Measurements from ENCODE around the gene HCN2. TPM values are rescaled to one million over a fixed set of nuclear protein-coding genes. Genes with fewer than 3 reads are reported as not detected.

Gene HCN2
- total and polyA plus RNA-seq, 10 of the 15 experiments (the other 5 are each of a cell fraction or from before 2014, with no cell fraction given), result 0.01 to 0.54 (median 0.08) TPM; not detected in 4

GRCh38 chr19:547117-547516 is 42.6 kb upstream of the HCN2 start:
- H3K27me3 ChIP-seq (replicated peaks in 1 of 2; ENCODE audit: control insufficient read depth in 2 of 2, insufficient read depth in 2 of 2, low read length in 1 of 2), result no peaks in the 10 kb centered on the region
- ChIA-PET RAD21 (ENCODE audit: unreplicated experiment) (no interaction called here), POLR2A (no interaction called here), SMC1A (ENCODE audit: uncharacterized antibody, unreplicated experiment) (no interaction called here), CTCF (no interaction called here)
- no peaks in the 10 kb centered on the region for H3K9me3 ChIP-seq (replicated peaks; ENCODE audit: control insufficient read depth, insufficient read depth, low read length)
- 79% methylated on average over 14 of the region's 15 CpGs for WGBS (ENCODE audit: insufficient coverage, insufficient replicate concordance, low lambda C conversion rate, missing lambda C conversion rate)
- no peaks in the 10 kb centered on the region for H4K20me1 ChIP-seq (ENCODE audit: control insufficient read depth, insufficient read depth)
- ATAC-seq (no peak), DNase-seq (ENCODE audit: low read depth, low spot score) (no peak), FAIRE-seq (no peak)
- H3K36me3 ChIP-seq (ENCODE audit: control insufficient read depth in 2 of 2, insufficient read depth in 2 of 2, low read length in 1 of 2), result no peaks in the 10 kb centered on the region
- BruUV-seq (replicated peaks), result no TSS peak
- no peaks in the 10 kb centered on the region for H3K4me1 ChIP-seq (ENCODE audit: control insufficient read depth, insufficient read depth, low read length)
- H2AFZ ChIP-seq (ENCODE audit: control insufficient read depth, low read depth, low read length), result no peak overlapping the region
- no peak overlapping the region for H3K4me3 ChIP-seq
- in situ Hi-C loops (cut with MboI), result no loop called here
- H3K9ac ChIP-seq (ENCODE audit: control insufficient read depth, insufficient read depth, low read length), result no peak overlapping the region
- no peak overlapping the region for H3K27ac ChIP-seq (ENCODE audit: control insufficient read depth, insufficient read depth)
- intact Hi-C loops (cut with micrococcal nuclease; ENCODE audit: unreplicated experiment), result no loop called here
- H3K79me2 ChIP-seq (ENCODE audit: control insufficient read depth, insufficient read depth, low read length), result no peaks in the 10 kb centered on the region
- H3K4me2 ChIP-seq (ENCODE audit: control insufficient read depth, insufficient read depth), result no peak overlapping the region
- TF ChIP-seq RBBP5 (conservative IDR thresholded peaks at IDR 0.05) (no peak), BCL11A (IDR thresholded peaks at IDR 0.05; ENCODE audit: low read depth, low read length) (no peak), BMI1 (IDR thresholded peaks at IDR 0.05; ENCODE audit: borderline replicate concordance) (no peak), BHLHE40 (IDR thresholded peaks at IDR 0.05; ENCODE audit: borderline replicate concordance in 1 of 2, low read depth in 2 of 2, low read length in 1 of 2) (no peak), ZNF622 (IDR thresholded peaks at IDR 0.05) (no peak), NBN (IDR thresholded peaks at IDR 0.05) (no peak), SMAD1 (IDR thresholded peaks at IDR 0.05; ENCODE audit: low read depth, partially characterized antibody) (no peak), BCL3 (IDR thresholded peaks at IDR 0.05; ENCODE audit: borderline replicate concordance, insufficient read depth, low read depth, low read length, poor library complexity, severe bottlenecking) (no peak), EED (IDR thresholded peaks at IDR 0.05; ENCODE audit: low read depth) (no peak), RELB (IDR thresholded peaks at IDR 0.05; ENCODE audit: low read depth) (no peak), HCFC1 (IDR thresholded peaks at IDR 0.05; ENCODE audit: low read length) (no peak), SIN3A (IDR thresholded peaks at IDR 0.05; ENCODE audit: low read depth, low read length) (no peak), CEBPZ (IDR thresholded peaks at IDR 0.05; ENCODE audit: low read depth, low read length) (no peak), E2F8 (IDR thresholded peaks at IDR 0.05; ENCODE audit: low read depth, partially characterized antibody) (no peak), ZBED1 (IDR thresholded peaks at IDR 0.05; ENCODE audit: borderline replicate concordance) (no peak), CREM (IDR thresholded peaks at IDR 0.05; ENCODE audit: low read depth) (no peak), NR2F1 (conservative IDR thresholded peaks at IDR 0.05) (no peak), JUNB (IDR thresholded peaks at IDR 0.05) (no peak)
